Thoracic aorta (tissue), 2 donors: ENCODE measurements around the gene ARID1B. TPM values are rescaled to one million over a fixed set of nuclear protein-coding genes. Genes with fewer than 3 reads are reported as not detected.
A peak's percentile ranks its signal among the peaks of the same experiment; 100 is the strongest.

Experiments used
- ATAC-seq: fragments of 150-250 bp; one replicate; pipeline ENCODE4 v1.8.0; 2017; ENCODE audit warnings: low read depth; ENCODE audit not compliant: insufficient number of reproducible peaks, low FRiP score
- DNase-seq: peaks from one replicate; pipeline ENCODE4 v3.0.0-alpha.2; 2020; ENCODE audit warnings: low spot score
- H3K27ac ChIP-seq, 2 donors: fragments of 200-600 bp; sonication (generic); 1 replicate in 1 of 2; 2 replicates in 1 of 2; pipeline ENCODE4 v1.5.1; 2016; ENCODE audit warnings: mild to moderate bottlenecking in 2 of 2, moderate library complexity in 2 of 2
- H3K27me3 ChIP-seq: fragments of 200-600 bp; sonication (generic); replicated peaks from 2 replicates; pipeline ENCODE4 v1.6.0; 2016; ENCODE audit warnings: mild to moderate bottlenecking; ENCODE audit not compliant: insufficient read depth
- H3K36me3 ChIP-seq: fragments of 200-600 bp; sonication (generic); one replicate; pipeline ENCODE4 v1.5.1; 2016
- H3K4me1 ChIP-seq, 2 donors: fragments of 200-600 bp; sonication (generic); 1 replicate in 1 of 2; 2 replicates in 1 of 2; pipeline versions ENCODE4 v1.5.1 to v1.6.0; 2016; ENCODE audit warnings: low read depth in 2 of 2, mild to moderate bottlenecking in 1 of 2; ENCODE audit not compliant: control insufficient read depth in 1 of 2
- H3K4me3 ChIP-seq: fragments of 200-600 bp; sonication (generic); 2 replicates; pipeline ENCODE4 v1.5.1; 2016; ENCODE audit warnings: mild to moderate bottlenecking
- H3K9me3 ChIP-seq: fragments of 200-600 bp; sonication (generic); 2 replicates; pipeline ENCODE4 v1.5.1; 2016
- total RNA-seq, 2 donors: library from RNA; depleted of rRNA; stranded (reverse); fragments of >200 nt; gene quantifications; one replicate each; pipeline versions ENCODE4 v1.1.0 to v1.2.3, GENCODE V29; 2016
- TF ChIP-seq, protein P1 (sequence below): fragments of 200-600 bp; sonication (generic); IDR thresholded peaks from one replicate; pipeline ENCODE4 v1.5.1; 2019; ENCODE audit warnings: antibody characterized with exemption

The ARID1B gene
- total RNA-seq, 2 donors from 2014 or later: 120 to 158 TPM

DNA sequence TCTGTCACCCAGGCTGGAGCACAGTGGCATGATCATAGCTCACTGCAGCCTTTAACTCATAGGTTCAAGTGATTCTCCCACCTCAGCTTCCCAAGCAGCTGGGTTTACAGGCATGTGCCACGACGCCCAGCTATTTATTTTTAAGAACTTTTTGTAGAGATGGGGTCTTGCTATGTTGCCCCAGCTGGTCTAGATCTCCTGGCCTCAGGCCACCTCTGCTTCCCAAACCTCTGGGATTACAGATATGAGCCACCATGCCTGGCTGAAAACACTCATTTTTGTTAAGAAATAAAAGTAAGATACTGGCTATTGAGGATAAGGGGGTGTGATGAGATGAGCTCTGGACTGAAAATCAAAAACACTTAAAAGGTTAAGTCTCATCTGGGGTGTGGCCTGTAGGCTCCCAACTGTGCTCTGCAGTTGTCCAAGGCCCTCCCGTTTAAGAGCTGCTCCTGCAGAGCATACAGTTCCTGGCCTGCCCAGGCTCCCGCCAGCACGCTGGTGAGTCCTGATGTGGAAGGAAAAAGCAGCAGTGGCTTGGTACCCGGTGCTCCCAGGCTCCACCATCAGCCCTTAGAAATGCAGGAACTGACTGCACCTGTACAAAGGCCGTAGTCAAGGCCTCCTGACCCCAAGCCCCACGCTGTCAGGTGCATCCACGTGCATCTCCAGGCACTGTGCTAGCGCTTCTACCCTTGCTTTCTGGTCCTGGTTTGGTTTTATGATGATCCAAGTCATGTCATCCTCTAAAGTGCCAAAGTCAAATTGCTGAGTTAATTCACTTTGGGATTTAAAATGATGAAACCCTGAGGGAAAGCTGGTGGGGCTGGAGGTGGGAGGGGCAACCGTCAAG is 434.7 kb downstream of the ARID1B start:
- Histone ChIP-seq H3K4me3 (no peak overlapping the region), H3K27me3 (no peaks in the 10 kb centered on the region), H3K9me3 (no peaks in the 10 kb centered on the region), H3K36me3 (peaks cover 10% of the 10 kb centered on the region), H3K27ac (peak overlapping the region in 1 of 2 donors; percentile 2), H3K4me1 (peaks cover 0 to 8% of the 10 kb centered on the region in 2 donors)
- no peak for ATAC-seq
- TF ChIP-seq, protein P1, sequence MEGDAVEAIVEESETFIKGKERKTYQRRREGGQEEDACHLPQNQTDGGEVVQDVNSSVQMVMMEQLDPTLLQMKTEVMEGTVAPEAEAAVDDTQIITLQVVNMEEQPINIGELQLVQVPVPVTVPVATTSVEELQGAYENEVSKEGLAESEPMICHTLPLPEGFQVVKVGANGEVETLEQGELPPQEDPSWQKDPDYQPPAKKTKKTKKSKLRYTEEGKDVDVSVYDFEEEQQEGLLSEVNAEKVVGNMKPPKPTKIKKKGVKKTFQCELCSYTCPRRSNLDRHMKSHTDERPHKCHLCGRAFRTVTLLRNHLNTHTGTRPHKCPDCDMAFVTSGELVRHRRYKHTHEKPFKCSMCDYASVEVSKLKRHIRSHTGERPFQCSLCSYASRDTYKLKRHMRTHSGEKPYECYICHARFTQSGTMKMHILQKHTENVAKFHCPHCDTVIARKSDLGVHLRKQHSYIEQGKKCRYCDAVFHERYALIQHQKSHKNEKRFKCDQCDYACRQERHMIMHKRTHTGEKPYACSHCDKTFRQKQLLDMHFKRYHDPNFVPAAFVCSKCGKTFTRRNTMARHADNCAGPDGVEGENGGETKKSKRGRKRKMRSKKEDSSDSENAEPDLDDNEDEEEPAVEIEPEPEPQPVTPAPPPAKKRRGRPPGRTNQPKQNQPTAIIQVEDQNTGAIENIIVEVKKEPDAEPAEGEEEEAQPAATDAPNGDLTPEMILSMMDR: no peak
- no peak for DNase-seq

DNA sequence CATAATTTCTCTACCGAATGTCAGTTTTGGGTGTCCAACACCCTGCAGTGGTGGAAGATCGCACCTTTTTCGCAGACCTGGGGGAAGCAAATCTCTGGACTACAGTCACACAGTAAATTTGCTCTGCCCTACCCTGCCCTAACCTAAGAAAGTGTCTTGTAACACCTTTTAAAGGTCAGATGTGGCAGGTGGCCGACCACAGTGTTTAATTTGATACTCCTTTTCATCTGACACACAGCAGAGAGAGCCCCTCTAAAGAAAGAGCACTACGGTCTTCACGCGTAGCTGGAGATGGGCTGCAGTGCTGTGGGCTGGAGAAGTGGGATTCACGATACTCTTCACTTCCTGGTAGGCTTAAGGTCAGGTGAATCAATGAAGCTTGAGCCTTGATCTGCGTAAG is 436.2 kb downstream of the ARID1B start:
- Histone ChIP-seq H3K4me1 (peaks cover 0 to 8% of the 10 kb centered on the region in 2 donors), H3K27ac (peak overlapping the region; percentile 1 to 23), H3K36me3 (no peaks in the 10 kb centered on the region), H3K4me3 (no peak overlapping the region), H3K27me3 (no peaks in the 10 kb centered on the region), H3K9me3 (no peaks in the 10 kb centered on the region)
- no peak for DNase-seq
- TF ChIP-seq, protein P1: no peak
- no peak for ATAC-seq

DNA sequence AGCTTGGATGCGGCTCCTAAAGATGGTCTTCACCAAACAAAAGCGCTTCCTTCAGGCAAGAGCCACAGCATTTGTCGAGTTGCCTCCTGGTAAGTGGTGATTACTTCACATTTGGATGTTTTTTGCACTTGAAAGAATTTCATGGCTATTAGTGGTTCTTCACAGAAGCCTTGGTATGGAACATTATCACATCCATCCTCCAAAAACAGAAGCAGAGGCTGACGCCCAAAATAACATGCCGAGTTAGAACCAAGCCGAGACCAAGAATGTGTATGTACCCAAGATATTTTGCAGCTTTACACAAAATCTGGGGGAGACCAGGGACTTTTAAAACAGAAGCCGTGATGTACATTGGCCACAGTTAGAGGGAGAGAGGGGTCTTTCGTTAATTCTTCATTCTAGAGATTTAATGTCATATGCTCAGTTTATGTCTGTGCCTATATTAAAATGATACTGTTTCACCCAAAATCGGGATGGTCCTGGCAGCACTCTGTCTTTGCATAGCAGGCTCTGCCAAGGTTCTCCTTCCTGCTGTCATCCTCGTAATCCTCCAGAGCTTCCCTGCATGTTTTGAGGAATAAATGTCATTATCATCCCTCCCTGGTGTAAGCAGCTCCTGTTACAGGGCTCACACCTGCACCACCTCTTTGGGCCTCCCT is 436.9 kb downstream of the ARID1B start:
- peaks cover 0 to 10% of the 10 kb centered on the region in 2 donors for H3K4me1 ChIP-seq
- no peaks in the 10 kb centered on the region for H3K9me3 ChIP-seq
- H3K27me3 ChIP-seq: no peaks in the 10 kb centered on the region
- no peak overlapping the region for H3K4me3 ChIP-seq
- TF ChIP-seq, protein P1: no peak
- DNase-seq: no peak
- no peaks in the 10 kb centered on the region for H3K36me3 ChIP-seq
- ATAC-seq: no peak
- H3K27ac ChIP-seq: peak overlapping the region in 1 of 2 donors; percentile 1

DNA sequence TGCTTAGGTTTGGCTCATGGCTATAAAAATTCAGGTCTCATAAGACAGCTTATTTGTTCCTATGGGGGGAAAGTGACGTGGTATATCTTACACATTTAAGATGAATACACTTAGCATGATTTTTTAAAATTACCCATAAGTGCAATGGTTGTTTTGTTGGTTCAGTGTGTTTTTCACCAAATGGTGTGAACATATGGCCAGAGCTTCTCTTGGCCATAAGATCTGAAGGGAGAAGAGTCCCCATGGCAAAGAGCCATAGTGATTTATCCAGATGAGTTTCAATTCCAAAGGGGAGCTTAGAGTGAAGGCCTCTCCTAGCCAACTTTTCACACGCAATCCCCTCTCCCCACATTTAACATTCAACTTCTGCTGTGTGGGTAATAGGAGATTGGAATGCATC is 438.5 kb downstream of the ARID1B start:
- Histone ChIP-seq H3K36me3 (no peaks in the 10 kb centered on the region), H3K27ac (no peak overlapping the region), H3K4me1 (peaks cover 6 to 27% of the 10 kb centered on the region in 2 donors), H3K27me3 (no peaks in the 10 kb centered on the region), H3K4me3 (no peak overlapping the region), H3K9me3 (no peaks in the 10 kb centered on the region)
- ATAC-seq (no peak), DNase-seq (no peak)
- TF ChIP-seq, protein P1: no peak

DNA sequence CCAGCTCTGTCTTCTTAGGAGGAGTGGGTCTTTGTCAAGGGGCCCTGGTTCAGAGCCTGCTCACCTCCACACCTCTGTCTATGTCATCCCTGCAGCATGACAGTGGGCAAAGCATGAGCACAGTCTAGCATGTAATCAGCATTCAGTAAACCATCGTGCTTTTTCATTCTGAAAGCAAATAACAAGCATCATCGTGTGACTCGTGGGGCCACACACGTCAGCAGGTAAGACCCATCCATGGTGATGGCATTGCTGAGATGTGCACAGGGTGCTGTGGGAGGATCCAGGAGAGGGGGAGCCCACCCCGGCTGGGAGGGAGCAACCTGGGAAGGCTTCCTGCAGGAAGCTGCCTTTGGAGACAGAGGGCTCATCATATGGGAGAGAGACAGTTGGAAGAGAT is 439.4 kb downstream of the ARID1B start:
- Histone ChIP-seq H3K4me1 (peaks cover 8 to 35% of the 10 kb centered on the region in 2 donors), H3K27ac (no peak overlapping the region), H3K27me3 (no peaks in the 10 kb centered on the region), H3K9me3 (no peaks in the 10 kb centered on the region), H3K36me3 (no peaks in the 10 kb centered on the region), H3K4me3 (no peak overlapping the region)
- TF ChIP-seq, protein P1: no peak
- DNase-seq: no peak
- ATAC-seq: no peak
